Measurements from ENCODE around the gene HIVEP3. TPM values are rescaled to one million over a fixed set of nuclear protein-coding genes. Genes with fewer than 3 reads are reported as not detected.
"Not testable (repeated sequence)": the region's sequence is repeated elsewhere in the genome, so short reads cannot be mapped to it uniquely, and the experiment has no call there.

The HIVEP3 gene
- total RNA-seq, 2 experiments from 2014 or later, result 15.1 to 18.1 TPM

DNA sequence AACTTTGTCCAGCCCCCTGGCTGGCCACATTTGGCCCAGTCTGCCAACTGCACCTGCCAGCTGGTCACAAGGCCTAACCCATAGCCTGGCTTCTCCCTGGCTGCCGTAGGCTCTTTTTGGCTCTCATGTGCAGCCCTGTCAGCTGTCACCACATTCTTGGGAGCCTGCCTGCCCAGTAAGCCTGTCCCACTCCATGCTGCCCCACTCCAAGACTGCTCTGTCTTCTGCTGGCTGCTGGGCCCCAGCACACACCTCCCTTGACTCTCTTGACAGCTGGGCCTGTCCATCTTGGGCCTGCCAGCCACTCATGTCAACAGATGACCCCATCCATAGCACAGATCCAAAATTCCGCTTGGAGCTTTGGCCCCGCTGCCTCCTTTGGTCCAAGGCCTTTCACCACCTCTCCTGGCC, 360.0 kb downstream of the HIVEP3 start:
- H3K27me3 Mint-ChIP-seq, result no peaks in the 10 kb centered on the region
- CTCF ChIA-PET, result no interaction called here
- H3K27ac Mint-ChIP-seq, result no peak overlapping the region
- H3K4me1 Mint-ChIP-seq, result peaks cover 4% of the 10 kb centered on the region
- no peak overlapping the region for H3K4me3 Mint-ChIP-seq
- peaks cover 8% of the 10 kb centered on the region for H3K9me3 Mint-ChIP-seq (ENCODE audit: low read depth)
- ATAC-seq (no peak), DNase-seq (no peak)
- H3K36me3 Mint-ChIP-seq, result peaks cover 15% of the 10 kb centered on the region

- CTCF ChIA-PET, result no interaction called here
- ATAC-seq (no peak), DNase-seq (no peak)
- H3K4me3 Mint-ChIP-seq, result no peak overlapping the region
- no peaks in the 10 kb centered on the region for H3K4me1 Mint-ChIP-seq
- no peaks in the 10 kb centered on the region for H3K27me3 Mint-ChIP-seq
- peaks cover 15% of the 10 kb centered on the region for H3K36me3 Mint-ChIP-seq
- H3K27ac Mint-ChIP-seq, result no peak overlapping the region
- peaks cover 9% of the 10 kb centered on the region for H3K9me3 Mint-ChIP-seq (ENCODE audit: low read depth)
Observed at GRCh38 chr1:41557751-41558455, 360.8 kb downstream of the HIVEP3 start.

DNA sequence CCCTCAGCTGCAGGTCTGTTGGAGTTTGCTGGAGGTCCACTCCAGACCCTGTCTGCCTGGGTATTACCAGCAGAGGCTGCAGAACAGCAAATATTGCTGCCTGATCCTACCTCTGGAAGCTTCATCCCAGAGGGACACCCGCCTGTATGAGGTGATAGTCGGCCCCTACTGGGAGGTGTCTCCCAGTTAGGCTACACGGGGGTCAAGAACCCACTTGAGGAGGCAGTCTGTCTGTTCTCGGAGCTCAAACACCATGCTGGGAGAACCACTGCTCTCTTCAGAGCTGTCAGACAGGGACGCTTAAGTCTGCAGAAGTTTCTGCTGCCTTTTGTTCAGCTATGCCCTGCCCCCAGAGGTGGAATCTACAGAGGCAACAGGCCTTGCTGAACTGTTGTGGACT, 364.0 kb downstream of the HIVEP3 start:
- CTCF ChIA-PET, H3K4me3 Mint-ChIP-seq, H3K27ac Mint-ChIP-seq, H3K4me1 Mint-ChIP-seq, ATAC-seq, H3K27me3 Mint-ChIP-seq, DNase-seq: not testable (repeated sequence)
- H3K36me3 Mint-ChIP-seq, result peaks cover 15% of the 10 kb centered on the region
- peaks cover 11% of the 10 kb centered on the region for H3K9me3 Mint-ChIP-seq (ENCODE audit: low read depth)

DNA sequence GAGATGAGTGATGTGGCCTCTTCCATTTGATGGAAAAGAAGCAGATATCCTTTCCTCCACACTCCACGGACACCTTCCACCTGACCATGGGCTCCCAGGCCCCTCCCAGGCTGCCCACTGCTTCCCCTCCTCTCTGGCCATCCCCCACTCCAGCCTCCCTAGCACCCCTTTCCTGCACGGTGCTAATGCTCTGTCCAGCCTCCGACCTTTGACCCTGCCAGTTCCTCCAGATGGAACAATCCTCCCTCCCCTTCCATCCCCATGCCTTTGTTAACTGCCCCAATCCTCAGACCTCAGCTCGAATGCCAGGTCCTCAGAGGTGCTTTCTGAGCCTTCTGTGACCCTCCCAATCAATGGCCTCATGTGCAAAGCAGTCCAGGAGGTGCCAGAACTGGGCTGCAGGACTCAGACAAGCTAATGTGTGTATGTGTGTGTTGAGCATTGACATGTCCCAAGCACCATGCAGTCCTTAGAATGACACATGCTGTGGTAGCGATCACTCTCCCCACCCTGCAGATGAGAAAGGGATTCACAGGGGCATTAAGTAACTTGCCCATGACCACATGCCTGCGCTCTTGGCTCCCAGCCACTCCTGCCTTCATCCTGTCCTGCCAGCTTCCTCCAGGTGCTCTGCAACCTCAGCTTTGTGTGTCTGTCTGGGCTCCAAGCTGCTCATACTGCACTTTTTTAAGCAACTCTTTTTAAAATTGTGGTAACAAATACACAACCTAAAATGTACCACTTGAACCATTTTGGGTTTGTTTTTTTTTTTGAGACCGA, 370.8 kb downstream of the HIVEP3 start:
- peaks cover 8% of the 10 kb centered on the region for H3K9me3 Mint-ChIP-seq (ENCODE audit: low read depth)
- H3K4me3 Mint-ChIP-seq, result no peak overlapping the region
- no peak overlapping the region for H3K27ac Mint-ChIP-seq
- CTCF ChIA-PET, result no interaction called here
- no peaks in the 10 kb centered on the region for H3K36me3 Mint-ChIP-seq
- H3K27me3 Mint-ChIP-seq, result no peaks in the 10 kb centered on the region
- ATAC-seq (no peak), DNase-seq (no peak)
- no peaks in the 10 kb centered on the region for H3K4me1 Mint-ChIP-seq

DNA sequence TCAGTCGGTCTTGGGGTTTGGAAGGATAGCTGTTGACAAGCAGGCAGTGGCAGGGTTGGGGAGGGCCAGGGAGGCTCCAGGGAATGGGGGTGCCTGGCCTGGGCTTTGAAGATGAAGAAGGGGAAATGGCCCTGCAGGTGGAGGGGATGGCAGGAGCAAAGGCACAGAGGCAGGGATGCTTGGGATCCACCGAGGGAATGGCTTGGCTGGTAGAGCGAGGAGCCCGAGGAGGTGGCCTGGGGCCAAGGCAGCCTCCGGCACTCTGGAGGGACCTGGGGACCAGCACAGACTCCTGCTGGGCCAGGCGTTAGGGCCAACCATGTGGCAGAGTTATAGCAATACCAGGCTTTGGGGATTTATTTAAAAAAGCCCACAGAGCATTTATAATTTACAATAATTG, 371.4 kb downstream of the HIVEP3 start:
- Mint-ChIP-seq H3K4me1 (no peaks in the 10 kb centered on the region), H3K9me3 (ENCODE audit: low read depth) (peaks cover 6% of the 10 kb centered on the region), H3K36me3 (no peaks in the 10 kb centered on the region), H3K27me3 (no peaks in the 10 kb centered on the region), H3K27ac (no peak overlapping the region), H3K4me3 (no peak overlapping the region)
- ATAC-seq (no peak), DNase-seq (no peak)
- CTCF ChIA-PET, result no interaction called here

- ATAC-seq, result no peak
- H3K27me3 Mint-ChIP-seq, result no peaks in the 10 kb centered on the region
Observed at GRCh38 chr1:41546833-41547135, 371.9 kb downstream of the HIVEP3 start.

GRCh38 chr1:41545996-41546832, 372.5 kb downstream of the HIVEP3 start:
- H3K36me3 Mint-ChIP-seq, result no peaks in the 10 kb centered on the region
- ATAC-seq, result no peak
- H3K4me1 Mint-ChIP-seq, result no peaks in the 10 kb centered on the region
- no peaks in the 10 kb centered on the region for H3K27me3 Mint-ChIP-seq
- no peak overlapping the region for H3K27ac Mint-ChIP-seq
- CTCF ChIA-PET, result no interaction called here
- no peak overlapping the region for H3K4me3 Mint-ChIP-seq
- no peak for DNase-seq
- H3K9me3 Mint-ChIP-seq (ENCODE audit: low read depth), result peaks cover 6% of the 10 kb centered on the region

More at GRCh38 chr1:41546833-41547135, 371.9 kb downstream of the HIVEP3 start:
- Mint-ChIP-seq H3K4me3 (no peak overlapping the region), H3K9me3 (ENCODE audit: low read depth) (peaks cover 6% of the 10 kb centered on the region), H3K36me3 (no peaks in the 10 kb centered on the region), H3K4me1 (no peaks in the 10 kb centered on the region), H3K27ac (no peak overlapping the region)
- CTCF ChIA-PET, result no interaction called here
- no peak for DNase-seq

- peaks cover 6% of the 10 kb centered on the region for H3K9me3 Mint-ChIP-seq (ENCODE audit: low read depth)
- no peaks in the 10 kb centered on the region for H3K36me3 Mint-ChIP-seq
- H3K27ac Mint-ChIP-seq, result no peak overlapping the region
- ATAC-seq (no peak), DNase-seq (no peak)
- no peak overlapping the region for H3K4me3 Mint-ChIP-seq
- no peaks in the 10 kb centered on the region for H3K27me3 Mint-ChIP-seq
- peaks cover 3% of the 10 kb centered on the region for H3K4me1 Mint-ChIP-seq
- CTCF ChIA-PET, result interaction anchor here (1.5 kb wide), 1 partner anchor 23 kb away, joined by 4 read pairs; no protein-coding TSS in a partner anchor
Observed at GRCh38 chr1:41542196-41542930, 376.4 kb downstream of the HIVEP3 start.

- no peaks in the 10 kb centered on the region for H3K27me3 Mint-ChIP-seq
- H3K9me3 Mint-ChIP-seq (ENCODE audit: low read depth), result peaks cover 6% of the 10 kb centered on the region
- ATAC-seq (no peak), DNase-seq (no peak)
- CTCF ChIA-PET, result interaction anchor here (1.5 to 2.2 kb wide), 2 partner anchors 22 to 32 kb away, joined by 4 to 5 read pairs; no protein-coding TSS in a partner anchor
- peaks cover 3% of the 10 kb centered on the region for H3K4me1 Mint-ChIP-seq
- H3K36me3 Mint-ChIP-seq, result no peaks in the 10 kb centered on the region
- no peak overlapping the region for H3K4me3 Mint-ChIP-seq
- no peak overlapping the region for H3K27ac Mint-ChIP-seq
Observed at GRCh38 chr1:41541592-41541952, 377.1 kb downstream of the HIVEP3 start.

GRCh38 chr1:41540886-41541591, 377.7 kb downstream of the HIVEP3 start:
- Mint-ChIP-seq H3K9me3 (ENCODE audit: low read depth) (peaks cover 6% of the 10 kb centered on the region), H3K27ac (no peak overlapping the region), H3K27me3 (no peaks in the 10 kb centered on the region), H3K4me3 (no peak overlapping the region), H3K4me1 (peaks cover 3% of the 10 kb centered on the region), H3K36me3 (no peaks in the 10 kb centered on the region)
- DNase-seq (no peak), ATAC-seq (no peak)
- CTCF ChIA-PET, result interaction anchor here (1.5 to 2.2 kb wide), 2 partner anchors 22 to 32 kb away, joined by 4 to 5 read pairs; no protein-coding TSS in a partner anchor

DNA sequence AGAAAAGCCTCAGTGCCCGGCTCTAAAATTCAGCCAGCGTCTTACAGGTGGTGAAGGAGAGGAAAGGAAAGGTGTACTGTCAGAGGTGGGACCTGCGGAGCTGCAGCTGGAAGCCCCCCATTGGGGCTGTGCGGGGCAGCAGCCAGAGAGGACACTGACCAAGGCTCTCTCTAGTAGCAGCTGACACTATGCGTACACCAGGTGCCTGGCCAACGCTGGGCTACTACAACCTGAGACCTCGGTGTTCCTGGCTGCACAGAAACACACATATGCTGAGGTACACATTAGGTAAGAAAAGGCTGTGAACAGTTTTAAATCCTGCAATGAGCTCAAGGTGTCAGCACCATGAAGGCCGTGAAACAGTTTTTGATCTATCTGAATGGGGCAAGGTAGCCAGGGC, 378.7 kb downstream of the HIVEP3 start:
- CTCF ChIA-PET, result interaction anchor here (1.1 to 2.2 kb wide), 2 partner anchors 33 to 47 kb away, joined by 3 to 5 read pairs; no protein-coding TSS in a partner anchor
- H3K27ac Mint-ChIP-seq, result no peak overlapping the region
- no peak for DNase-seq

GRCh38 chr1:41539418-41539805, 379.3 kb downstream of the HIVEP3 start:
- H3K27me3 Mint-ChIP-seq, result no peaks in the 10 kb centered on the region
- peaks cover 3% of the 10 kb centered on the region for H3K4me1 Mint-ChIP-seq
- CTCF ChIA-PET, result interaction anchor here (1.1 to 1.5 kb wide), 2 partner anchors 23 to 47 kb away, joined by 3 to 4 read pairs; no protein-coding TSS in a partner anchor
- no peaks in the 10 kb centered on the region for H3K36me3 Mint-ChIP-seq
- DNase-seq (no peak), ATAC-seq (no peak)
- no peak overlapping the region for H3K27ac Mint-ChIP-seq
- H3K4me3 Mint-ChIP-seq, result no peak overlapping the region
- H3K9me3 Mint-ChIP-seq (ENCODE audit: low read depth), result no peaks in the 10 kb centered on the region

More for the DNA sequence above, 378.7 kb downstream of the HIVEP3 start:
- H3K4me3 Mint-ChIP-seq, result no peak overlapping the region
- H3K4me1 Mint-ChIP-seq, result peaks cover 3% of the 10 kb centered on the region
- ATAC-seq, result no peak
- peaks cover 2% of the 10 kb centered on the region for H3K9me3 Mint-ChIP-seq (ENCODE audit: low read depth)
- no peaks in the 10 kb centered on the region for H3K36me3 Mint-ChIP-seq
- H3K27me3 Mint-ChIP-seq, result no peaks in the 10 kb centered on the region

Measured in activated CD8-positive, alpha-beta memory T cell treated with anti-CD3 and anti-CD28 coated beads, Interleukin-2, amount 10 ng/mL, durations not matched to agents 7 days and 5 days (primary cell).